ENCODE data around the gene GRM2. TPM values are rescaled to one million over a fixed set of nuclear protein-coding genes. Genes with fewer than 3 reads are reported as not detected.

GRM2 gene
- total and polyA plus RNA-seq, 8 donors, result 0.21 to 1.0 (median 0.76) TPM

DNA sequence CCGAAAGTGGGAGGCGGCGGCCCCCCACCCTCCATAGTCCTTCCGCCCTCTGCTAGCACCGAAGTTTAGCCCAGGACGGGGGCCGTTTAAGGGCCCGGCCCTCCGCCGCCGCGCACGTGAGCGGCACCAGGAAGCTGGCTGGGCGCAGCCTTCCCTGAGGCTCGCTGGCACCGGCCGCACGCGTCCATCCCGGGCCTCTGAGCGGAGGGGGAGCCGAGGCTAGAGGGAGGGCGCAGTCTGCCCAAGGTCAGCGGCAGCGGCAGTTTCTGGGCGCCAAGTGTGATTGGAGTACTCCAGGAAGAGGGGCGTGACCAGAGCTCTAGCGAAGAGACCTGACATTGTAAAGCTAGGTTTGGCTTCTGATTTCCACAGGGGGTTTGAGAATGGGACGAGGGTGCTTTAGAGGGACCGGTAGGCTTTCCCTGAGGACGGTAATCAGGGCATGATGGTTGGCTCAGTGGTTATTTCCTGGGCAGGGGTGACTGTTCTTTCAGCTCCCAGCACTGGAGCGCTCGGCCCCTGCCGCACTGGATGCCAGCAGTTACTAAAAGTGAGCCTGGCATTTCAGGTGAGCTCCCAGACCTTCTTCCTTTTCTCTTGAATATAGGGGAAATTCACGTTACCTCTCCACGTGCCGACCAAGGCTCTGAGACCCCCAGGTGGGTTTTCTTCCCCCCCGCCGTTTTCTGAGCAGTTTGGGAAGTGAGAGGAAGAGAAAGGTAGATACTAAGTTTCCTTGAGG, 35.0 kb upstream of the GRM2 start:
- TF ChIP-seq CTCF (IDR thresholded peaks at IDR 0.05), result no peak
- H3K36me3 ChIP-seq, result peaks cover 0 to 22% of the 10 kb centered on the region in 2 donors
- H3K9me3 ChIP-seq, result no peaks in the 10 kb centered on the region
- peak; percentile 68 for ATAC-seq
- intact Hi-C loops (cut with DNase I), result no loop called here
- DNase-seq, result peak; percentile 34 to 92 (median 69)
- peaks cover 12 to 52% of the 10 kb centered on the region in 2 donors for H3K4me1 ChIP-seq
- no peaks in the 10 kb centered on the region for H3K27me3 ChIP-seq
- H3K27ac ChIP-seq, result peak overlapping the region; percentile 91 to 95
- H3K4me3 ChIP-seq, result peak overlapping the region; percentile 92 to 93

- Histone ChIP-seq H3K27ac (no peak overlapping the region), H3K36me3 (peaks cover 0 to 22% of the 10 kb centered on the region in 2 donors), H3K4me3 (no peak overlapping the region), H3K9me3 (no peaks in the 10 kb centered on the region), H3K4me1 (peaks cover 12 to 52% of the 10 kb centered on the region in 2 donors), H3K27me3 (no peaks in the 10 kb centered on the region)
- TF ChIP-seq CTCF (IDR thresholded peaks at IDR 0.05), result no peak
- ATAC-seq, result no peak
- DNase-seq, result no peak
- intact Hi-C loops (cut with DNase I), result no loop called here
Observed at GRCh38 chr3:51673181-51673801, 33.6 kb upstream of the GRM2 start.

DNA sequence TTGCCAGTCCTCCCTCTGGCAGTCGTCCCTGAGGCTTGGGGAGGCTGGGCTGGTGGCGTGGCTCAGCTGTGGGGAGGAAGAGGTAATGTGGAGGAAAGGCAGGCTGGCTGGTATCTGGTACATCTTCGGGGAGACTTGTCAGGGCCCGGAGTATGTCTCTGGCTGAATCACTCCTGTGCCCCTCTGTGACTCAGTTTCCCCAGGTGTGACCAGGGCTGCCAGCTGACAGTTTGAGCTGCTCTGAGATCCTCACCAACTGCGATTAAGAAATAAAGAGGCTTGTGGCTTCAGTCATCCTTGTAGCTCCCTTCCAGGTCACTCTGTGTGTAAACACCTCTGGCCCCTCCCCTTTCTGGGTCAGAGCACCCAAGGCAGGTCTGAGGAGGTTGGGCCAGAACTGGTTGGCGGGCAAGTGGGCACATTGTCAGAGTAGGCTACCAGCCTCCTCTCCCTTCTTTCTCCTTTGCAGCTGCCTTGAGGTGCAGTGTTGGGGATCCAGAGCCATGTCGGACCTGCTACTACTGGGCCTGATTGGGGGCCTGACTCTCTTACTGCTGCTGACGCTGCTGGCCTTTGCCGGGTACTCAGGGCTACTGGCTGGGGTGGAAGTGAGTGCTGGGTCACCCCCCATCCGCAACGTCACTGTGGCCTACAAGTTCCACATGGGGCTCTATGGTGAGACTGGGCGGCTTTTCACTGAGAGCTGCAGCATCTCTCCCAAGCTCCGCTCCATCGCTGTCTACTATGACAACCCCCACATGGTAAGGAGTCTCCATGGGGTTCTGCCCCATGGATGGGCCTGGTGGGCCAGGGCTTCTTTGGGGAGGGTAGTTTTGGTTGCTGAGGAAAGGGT, 32.8 kb upstream of the GRM2 start:
- H3K4me1 ChIP-seq, result peaks cover 12 to 48% of the 10 kb centered on the region in 2 donors
- H3K36me3 ChIP-seq, result peaks cover 0 to 27% of the 10 kb centered on the region in 2 donors
- TF ChIP-seq CTCF (IDR thresholded peaks at IDR 0.05), result no peak
- intact Hi-C loops (cut with DNase I), result no loop called here
- H3K27ac ChIP-seq, result no peak overlapping the region
- no peak for DNase-seq
- no peaks in the 10 kb centered on the region for H3K27me3 ChIP-seq
- ATAC-seq, result no peak
- no peak overlapping the region for H3K4me3 ChIP-seq
- H3K9me3 ChIP-seq, result no peaks in the 10 kb centered on the region

- no peak for TF ChIP-seq CTCF (IDR thresholded peaks at IDR 0.05)
- peaks cover 5 to 41% of the 10 kb centered on the region in 2 donors for H3K4me1 ChIP-seq
- DNase-seq, result peak in 1 of 4 donors; percentile 63
- no peak overlapping the region for H3K27ac ChIP-seq
- no peak overlapping the region for H3K4me3 ChIP-seq
- H3K27me3 ChIP-seq, result no peaks in the 10 kb centered on the region
- H3K36me3 ChIP-seq, result peaks cover 0 to 39% of the 10 kb centered on the region in 2 donors
- ATAC-seq, result peak; percentile 44
- intact Hi-C loops (cut with DNase I), result no loop called here
- H3K9me3 ChIP-seq, result no peaks in the 10 kb centered on the region
Observed at GRCh38 chr3:51675201-51675611, 31.7 kb upstream of the GRM2 start.
